GM19238 (cell line): ENCODE measurements around the gene MLPH.

ENCODE experiments used
- DNase-seq: peaks from one replicate; pipeline ENCODE4 v3.0.0; 2011; ENCODE audit warnings: low spot score; ENCODE audit not compliant: insufficient read length

The MLPH gene

DNA sequence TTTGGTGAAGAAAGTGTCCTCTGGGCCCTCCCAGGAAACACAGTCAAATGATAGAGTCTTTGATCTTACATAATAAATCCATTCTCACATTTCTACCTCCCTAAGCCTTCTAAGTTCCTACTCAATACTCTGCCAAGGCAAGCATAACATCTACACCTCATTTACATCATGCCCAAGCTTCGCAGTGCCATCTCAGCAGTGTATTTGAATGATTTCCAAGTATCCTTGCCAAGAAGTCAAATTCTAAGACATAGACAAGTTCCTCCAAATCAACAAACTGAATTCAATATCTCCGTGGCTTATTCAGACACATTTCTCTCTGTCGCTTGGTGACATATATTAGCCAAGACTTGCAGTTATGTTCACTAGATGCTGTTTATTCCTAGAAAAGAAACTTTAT, 8.1 kb upstream of the MLPH start:
- no peak for DNase-seq

DNA sequence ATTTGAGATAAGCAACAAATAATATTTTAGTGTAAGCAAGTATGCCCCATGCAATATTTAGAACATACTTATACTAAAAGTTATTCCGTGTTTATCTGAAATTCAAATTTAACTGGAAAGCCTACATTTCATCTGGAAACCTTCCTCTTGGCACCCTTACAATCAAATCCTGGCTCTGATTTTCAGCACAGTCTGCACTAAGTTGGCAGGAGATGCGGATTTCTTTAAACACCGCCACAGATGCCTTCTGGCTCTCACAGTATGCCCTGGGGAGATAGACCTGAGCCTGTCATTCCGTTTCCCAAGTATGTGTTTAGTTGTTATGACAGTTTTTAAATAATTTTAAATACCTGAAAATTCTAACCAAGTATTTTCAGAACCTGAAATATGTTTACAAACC, 7.3 kb upstream of the MLPH start:
- DNase-seq, result no peak

DNA sequence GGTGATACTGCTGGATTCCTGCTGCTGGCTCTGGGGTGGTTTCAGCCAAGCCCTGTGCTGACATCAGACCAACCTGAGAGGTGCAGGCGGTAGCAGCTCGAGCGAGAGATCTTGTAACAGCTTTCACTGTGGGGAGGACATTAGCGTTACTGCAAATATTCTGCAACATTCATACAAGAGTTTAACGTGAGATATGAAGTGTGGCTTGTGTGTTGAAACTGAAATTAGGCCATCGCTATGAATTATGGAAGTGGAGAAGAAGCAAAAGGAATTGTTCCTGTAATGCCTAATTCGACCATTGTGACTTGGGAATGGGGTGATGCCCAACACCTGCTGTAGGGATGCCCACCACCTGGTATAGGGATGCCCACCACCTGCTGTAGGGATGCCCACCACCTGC, 6.5 kb upstream of the MLPH start:
- no peak for DNase-seq

DNA sequence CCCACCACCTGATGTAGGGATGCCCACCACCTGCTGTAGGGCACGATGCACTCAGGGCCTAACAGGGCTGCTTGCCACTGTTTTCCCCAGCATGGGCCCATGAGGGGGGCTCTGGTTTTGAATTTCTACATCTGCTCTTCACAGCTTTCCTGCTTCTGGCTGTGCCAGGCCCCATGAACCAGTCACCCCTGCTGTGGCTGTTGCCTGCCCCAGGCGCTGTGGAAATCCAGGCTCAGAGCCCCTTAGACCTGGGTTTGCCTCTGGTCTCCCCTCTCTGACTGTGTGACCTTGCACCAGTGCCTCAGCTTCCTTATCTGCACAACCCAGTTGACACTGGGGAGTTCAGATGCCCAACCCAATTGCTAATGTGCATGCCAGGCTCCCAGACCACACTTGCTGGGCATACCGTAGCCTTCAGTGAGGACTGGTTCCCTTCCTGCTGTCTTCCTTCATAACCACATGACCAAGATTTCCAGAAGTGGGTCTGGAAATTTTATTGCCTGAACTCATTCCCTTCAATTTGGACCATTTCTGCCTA, 6.0 kb upstream of the MLPH start:
- DNase-seq, result no peak

DNA sequence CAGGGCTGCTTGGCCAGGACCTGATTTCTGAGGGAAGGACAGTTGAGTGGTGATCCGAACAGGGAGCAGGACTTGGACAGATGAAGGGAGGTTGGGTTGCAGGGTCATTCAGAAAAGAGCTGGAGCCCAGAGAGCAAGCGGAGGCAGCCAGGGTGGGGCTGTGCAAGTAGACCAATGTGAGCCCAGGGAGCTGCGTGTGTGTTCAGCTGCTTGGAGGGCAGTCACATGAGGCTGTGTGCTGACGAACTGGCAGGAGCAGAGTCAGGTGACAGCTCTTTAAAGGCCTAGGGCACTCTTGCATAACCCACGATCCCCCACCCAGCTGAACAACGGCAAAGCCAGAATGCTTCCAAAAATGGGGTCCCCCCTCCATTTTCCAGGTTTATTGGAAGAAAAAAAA, 4.6 kb upstream of the MLPH start:
- no peak for DNase-seq

DNA sequence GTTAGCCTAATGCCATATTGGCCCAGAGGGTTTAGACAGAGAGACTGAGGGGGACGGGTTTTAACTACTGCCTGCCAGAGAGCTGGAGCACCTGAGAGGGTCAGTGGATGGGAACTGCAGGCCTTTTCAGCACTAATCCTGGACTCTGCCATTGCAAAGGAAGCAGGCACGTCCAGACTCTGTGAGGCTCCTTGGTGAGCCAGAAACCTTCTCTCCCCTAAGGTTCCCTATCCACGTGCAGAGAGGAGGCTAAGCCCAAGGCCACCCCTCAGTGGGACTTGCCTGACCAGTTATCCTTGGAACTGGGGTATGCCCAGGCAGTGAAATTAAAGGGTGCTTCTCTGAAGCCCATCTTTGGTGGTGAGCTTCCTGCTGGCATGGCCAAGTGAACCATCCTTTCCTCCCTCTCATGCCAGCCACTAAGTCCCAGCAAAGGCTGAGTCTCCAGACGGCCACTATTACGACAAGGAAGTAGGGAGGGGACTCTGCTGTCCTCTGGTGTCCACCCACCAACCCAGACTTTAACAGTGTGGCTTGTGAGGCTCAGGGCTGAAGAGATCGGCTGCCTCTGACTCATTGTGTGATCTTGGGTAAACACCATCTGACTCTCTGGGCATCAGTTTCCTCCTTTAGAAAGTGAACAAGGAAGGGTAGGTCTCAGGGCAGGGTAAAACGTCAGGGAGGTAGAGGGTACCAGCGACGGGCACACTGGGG, 3.9 kb upstream of the MLPH start:
- DNase-seq, result no peak

DNA sequence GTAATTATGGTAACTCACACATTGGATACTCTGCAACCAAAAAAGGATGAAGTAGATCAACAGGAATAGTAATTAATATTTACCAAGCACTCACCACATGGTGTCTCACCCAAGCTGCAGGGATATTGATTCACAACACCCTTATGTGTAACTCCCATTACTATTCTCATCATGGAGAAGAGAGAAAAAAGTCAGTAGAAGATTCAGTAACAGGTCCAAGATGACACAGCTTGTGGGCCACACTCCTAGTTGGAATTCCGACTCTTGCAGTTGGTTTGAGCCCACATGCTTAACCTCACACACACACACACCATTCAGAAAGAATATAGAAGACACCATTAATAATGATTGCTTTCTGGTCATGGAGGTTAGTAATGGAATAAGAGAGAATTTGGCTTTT, 1.7 kb upstream of the MLPH start:
- DNase-seq, result no peak

DNA sequence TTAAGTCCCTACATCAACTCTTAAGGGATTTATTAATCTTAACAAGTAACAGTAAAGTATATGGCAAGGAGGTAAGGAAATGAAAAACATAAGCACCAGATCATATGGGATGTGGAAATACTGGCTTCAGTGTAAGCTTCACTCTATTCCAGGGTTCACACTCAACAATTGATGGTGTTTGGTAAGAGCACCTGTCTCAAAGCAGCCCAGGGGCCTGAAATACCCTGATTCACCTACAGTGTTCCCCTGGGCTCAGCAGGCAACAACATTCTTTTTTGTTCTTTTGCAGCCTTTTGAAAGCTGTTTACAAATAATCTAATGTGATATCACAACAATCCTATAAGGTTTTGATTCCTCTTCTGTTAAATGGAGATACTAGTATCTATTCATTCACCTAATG, 1.2 kb upstream of the MLPH start:
- DNase-seq, result no peak

DNA sequence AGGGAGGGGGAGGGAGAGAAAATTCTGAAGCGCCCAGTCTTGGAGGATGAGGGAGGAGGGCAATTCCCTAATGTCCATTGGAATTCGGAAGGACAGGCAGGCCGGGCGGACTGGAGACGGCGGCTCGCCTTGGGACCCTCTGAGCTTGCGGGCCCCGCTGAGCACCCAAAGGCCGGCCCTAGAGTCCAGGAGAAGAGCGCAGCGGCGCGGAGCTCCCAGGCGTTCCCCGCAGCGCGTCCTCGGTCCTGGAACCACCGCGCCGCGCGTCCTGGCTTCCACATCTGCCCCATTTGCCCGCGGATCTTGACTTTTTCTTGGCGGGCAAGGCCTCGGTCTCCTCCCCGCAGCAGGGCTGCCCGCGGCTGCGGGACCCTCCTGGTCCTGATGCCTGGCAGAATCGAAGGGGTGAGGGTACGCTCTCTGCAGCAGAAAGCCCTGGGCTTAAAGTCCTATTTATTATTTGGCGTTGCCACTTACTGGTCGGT, 675 bp upstream of the MLPH start:
- DNase-seq, result no peak

DNA sequence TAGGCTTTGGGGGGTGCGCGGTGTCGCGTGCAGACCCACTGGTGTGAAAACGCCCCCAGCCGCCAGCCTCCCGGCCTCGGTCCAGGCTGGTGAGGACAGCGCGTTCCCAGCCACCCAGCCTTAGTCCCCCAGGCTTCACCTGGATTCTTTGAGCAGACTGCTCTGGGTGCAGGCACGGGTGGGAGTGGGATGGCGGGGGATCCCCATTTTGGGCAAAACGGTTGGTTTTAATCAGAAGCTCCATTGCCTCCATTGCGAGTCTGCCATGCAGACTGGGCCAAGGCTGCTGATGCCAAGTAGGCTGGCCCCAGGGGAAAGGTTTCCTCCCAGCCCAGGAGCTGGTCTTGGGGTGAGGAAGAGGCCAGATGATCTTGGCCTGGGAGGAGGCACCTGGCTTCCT, 445 bp downstream of the MLPH start:
- DNase-seq, result no peak

DNA sequence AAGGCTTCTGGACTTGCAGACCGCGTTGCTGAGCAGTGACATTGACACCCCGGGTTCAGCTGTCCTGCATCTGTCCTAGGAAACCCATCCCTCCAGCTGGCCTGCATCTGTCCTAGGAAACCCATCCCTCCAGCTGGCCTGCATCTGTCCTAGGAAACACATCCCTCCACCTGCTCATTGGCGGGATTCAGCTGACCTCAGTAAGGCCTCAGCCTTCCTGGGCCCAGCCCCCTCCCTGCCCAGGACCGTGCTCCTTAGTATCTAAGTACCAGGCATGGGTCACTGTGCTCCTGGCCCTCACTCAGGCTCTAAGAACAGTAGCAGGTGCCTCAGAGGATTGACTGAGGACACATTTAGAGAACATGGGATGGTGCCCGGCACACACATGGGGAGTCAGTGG, 1.2 kb downstream of the MLPH start:
- no peak for DNase-seq

DNA sequence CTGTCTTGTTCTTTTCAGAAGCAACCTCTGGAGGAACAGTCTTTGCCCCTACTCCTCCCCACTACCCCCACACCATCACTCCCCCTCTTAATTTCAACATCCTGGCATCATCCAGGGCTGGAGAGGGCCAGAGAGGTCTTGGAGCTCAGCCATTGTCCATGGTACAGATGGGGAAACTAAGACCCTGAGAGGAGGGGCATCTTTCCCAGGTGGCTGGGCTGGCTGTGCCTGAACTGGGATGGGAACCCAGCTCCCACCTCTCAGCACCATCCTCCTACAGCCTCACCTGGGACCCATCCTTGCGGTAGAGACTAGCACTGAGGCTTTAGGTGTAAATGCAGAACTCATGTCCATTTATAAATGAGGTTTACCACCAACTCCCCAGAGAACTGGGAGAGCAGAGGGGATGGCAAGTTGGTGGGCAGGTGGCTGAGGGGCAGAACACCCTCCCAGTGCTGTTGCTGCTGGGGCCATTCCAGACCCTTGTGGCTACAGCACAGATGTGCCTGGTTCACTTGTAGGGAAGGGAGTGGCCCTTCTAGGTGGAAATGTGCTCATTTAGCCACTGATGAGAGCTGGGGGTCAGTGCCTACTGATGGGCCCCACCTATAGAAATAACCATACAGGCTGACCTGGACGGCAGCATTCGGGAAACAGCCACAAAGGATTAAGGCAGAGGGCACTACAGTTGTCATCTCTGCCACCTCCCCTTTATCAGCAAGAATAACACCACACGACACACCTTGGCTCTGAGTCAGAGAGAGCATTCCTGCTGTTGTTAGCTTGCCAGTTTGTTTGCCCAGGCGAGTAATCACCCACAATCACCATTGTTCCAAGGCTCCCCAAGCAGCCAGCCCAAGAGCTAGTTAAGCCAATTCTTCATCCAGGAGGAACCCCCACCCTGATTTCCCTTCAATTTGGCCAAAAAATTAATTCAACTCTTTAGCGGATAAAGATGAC, 2.1 kb downstream of the MLPH start:
- DNase-seq, result no peak

DNA sequence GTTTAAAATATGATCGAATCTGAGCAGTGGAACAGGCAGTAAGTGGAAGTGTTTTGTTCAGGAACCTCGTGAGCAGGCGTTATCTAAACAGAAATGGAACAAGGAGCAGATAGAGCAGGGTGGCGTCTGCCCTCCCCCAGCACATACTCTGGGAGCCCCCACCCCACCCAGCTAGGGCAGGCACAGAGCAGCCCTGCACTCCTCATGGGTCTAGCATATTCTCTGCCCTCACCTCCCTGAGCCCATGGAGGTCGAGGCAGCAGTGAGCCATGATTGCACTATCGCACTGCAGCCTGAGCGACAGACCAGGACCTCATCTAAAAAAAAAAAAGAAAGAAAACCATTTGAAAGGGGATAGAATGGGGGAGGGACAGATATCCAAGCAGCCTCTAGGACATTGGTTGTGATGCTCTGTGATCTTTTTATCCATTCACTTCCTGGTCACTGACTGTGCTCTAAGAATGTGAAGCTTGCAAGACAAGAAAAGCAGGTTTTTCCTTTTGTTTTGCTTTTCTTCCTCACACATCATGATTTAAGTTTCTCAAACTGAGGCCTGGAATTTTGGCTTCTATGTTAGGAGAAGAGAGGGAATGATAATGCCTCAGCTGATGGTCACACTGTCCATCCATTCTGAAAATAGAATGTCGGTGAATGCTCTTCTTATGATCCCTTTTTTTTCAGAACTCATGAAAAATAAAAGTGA, 3.1 kb downstream of the MLPH start:
- DNase-seq, result no peak

DNA sequence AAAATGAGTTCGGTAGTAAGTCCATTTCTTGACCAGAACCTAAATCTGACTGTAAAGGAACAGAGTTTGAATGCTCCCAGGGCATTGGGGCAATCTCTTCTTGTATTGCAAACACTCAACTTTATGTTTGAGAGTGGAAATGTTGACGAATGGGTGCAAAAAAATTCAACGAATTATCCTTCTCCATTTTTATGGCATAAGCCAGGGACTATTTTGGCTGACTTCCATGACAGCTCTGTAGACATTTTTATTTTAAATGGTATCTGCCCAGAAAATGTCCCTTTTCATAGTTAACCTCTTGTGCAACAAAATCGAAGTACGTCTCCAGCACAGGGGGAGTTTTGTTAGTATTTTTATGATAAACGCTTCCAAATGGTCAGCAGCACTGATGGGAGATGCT, 3.7 kb downstream of the MLPH start:
- DNase-seq, result no peak

DNA sequence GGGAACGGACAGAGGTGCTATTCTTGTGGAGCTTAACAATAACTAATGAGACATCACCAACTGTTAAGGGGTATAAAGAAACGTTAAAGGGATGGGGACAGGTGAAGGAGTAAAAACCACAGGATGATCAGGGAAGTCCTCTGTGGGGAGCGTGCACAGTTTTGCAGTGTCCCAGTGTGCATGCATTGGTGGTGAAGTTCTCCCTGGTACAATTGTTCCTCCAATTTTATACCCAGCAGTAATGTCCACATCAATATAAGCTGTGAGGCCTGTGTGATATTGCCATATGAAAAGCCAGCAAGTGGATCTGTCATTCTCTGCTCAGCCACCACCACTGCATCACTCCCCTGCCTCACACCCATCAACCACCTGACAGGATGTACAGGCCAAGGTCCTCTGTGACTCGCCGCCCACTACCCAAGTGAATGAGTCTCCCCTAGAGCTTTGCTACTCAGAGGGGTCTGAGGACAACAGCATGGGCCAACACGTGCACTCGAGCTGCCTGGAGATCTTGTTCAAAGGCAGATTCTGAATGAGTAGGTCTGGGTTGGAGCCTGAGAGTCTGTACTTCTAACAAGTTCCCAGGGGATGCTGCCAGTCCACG, 4.6 kb downstream of the MLPH start:
- no peak for DNase-seq

DNA sequence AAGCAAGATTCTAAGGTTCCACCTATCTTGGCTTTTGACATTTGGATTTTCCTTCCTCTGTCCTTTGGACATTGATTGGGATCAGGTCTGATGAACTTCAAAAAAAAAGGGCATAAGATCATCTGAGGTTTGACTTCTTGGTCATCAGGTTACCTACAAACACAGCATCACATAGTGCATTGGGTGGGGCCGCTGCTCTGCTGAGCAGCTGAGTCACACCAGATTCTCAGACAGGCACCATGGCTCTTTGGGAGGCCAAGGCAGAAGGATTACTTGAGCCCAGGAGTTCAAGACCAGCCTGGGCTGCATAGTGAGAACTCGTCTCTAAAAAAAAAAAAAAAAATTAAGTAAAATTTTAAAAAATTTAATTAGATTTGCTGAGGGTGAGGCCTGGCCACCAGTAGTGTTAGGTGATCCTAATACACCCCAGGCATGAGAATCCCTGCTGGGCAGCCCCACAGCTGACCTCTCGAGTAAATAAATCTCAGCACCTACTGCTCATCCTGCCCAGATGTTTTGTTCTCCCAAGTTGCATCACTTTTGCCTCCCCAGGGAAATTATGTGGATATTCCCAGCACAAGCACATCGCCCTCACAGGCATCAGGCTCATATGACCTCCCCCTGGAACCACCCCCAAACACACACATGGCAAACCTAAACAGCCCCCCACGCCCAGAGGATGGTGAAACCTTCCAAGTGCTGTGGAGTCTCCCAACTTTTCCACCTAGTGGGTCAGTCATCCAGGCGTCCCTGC, 5.3 kb downstream of the MLPH start:
- no peak for DNase-seq

DNA sequence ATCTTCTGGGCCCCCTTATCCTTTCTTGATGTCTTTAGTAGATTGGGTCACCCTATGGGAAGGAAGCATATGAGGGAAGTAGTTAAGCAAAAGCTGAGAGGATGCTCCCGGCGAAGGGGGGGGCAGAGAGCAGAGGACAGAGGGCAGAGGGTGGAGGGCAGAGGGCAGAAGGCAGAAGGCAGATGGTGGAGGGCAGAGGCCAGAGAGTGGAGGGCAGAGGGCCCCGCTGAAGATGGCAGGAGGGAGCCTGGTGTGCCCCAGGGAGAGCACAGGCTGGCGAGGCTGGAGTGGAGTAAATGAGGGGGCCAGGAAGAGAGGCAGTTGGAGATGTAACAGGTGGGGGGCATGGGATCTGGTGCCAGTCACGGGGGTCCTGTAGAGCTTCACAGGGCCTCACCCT, 7.0 kb downstream of the MLPH start:
- DNase-seq, result no peak

DNA sequence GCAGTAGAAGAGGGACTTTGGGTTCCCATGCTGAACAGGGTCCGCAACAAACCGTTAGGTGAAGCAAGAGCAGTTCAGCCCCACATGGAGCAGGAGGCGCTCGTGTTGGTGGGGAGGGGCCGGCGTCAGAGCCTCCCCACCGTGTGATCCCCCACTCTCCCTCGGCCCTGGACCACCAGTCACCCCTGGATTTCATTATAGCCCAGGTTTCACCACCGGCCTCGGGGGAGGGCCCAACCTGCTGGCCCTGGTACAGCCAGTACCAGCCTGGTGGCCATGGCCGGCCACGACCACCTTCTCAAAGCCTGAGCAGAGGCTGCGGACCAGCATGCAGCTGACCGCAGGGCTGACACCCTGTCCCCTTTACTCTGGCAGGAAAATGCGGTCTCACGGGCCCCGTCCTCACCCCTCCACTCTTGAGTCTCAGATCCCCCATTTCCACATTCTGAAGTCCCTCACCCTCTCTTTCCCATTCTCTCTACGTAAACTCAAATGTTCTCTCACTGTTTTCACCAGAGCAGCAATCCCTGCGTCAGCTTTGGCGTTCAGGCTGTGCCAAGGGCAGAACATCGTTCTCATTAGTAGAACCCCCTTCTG, 8.6 kb downstream of the MLPH start:
- DNase-seq, result no peak

DNA sequence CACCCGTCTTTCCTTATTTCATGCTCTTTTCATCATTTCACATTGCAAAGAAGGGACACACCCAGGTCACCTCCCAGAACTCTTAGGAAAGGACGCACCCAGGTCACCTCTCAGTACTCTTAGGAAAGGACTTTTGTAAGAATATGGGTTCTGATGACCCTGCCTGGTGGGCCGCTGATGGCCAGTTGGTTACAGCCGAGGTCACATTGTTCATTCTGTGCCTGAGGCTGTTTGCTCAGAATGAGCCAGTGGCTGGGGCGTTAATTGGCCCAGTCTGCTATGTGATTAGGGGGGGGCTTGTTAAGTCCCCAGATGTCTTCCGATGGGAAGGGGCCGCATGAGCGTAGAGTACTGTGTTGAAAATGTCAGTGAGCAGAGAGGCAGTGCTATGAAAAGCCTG, 9.4 kb downstream of the MLPH start:
- DNase-seq, result no peak
